HEK293 (cell line): ENCODE measurements around the gene FHIT.

Experiments
- CTCF ChIA-PET: fragments of 350-600 bp; formaldehyde crosslinking; extraction: SDS; loops from one replicate; lab custom pipeline; 2021; ENCODE audit warnings: antibody characterized with exemption; lab: Yijun Ruan, JAX
- POLR2A ChIA-PET: fragments of 300-600 bp; formaldehyde crosslinking; extraction: SDS; loops from one replicate; lab custom pipeline; 2020; ENCODE audit warnings: antibody characterized with exemption, inconsistent platforms; lab: Yijun Ruan, JAX
- H3K27ac ChIP-seq: fragments of 200-500 bp; sonication (Bioruptor generic); 2 replicates; pipeline ENCODE4 v1.5.1; 2014; ENCODE audit warnings: low read depth, low read length, control low read depth, inconsistent platforms; ENCODE audit errors: extremely low read depth
- H3K36me3 ChIP-seq, 2 experiments: fragments of 200-500 bp in 1 of 2; sonication (Bioruptor generic) in 1 of 2; 1 replicate in 1 of 2; 2 replicates in 1 of 2; pipeline ENCODE4 v1.5.1; 2014 to 2017; ENCODE audit warnings: inconsistent platforms in 2 of 2, low read length in 2 of 2; ENCODE audit not compliant: control insufficient read depth in 2 of 2, insufficient read depth in 1 of 2
- H3K4me1 ChIP-seq: fragments of 200-500 bp; sonication (Bioruptor generic); 2 replicates; pipeline ENCODE4 v1.5.1; 2014; ENCODE audit warnings: mild to moderate bottlenecking, low read length, inconsistent platforms; ENCODE audit not compliant: control insufficient read depth, insufficient read depth
- H3K4me3 ChIP-seq: 2 replicates; pipeline ENCODE4 v1.5.1; 2011; ENCODE audit warnings: low read depth, mild to moderate bottlenecking, control low read depth, low read length, moderate library complexity
- H3K9me3 ChIP-seq: fragments of 200-500 bp; sonication (Bioruptor generic); 2 replicates; pipeline ENCODE4 v1.5.1; 2014; ENCODE audit warnings: low read depth, low read length, inconsistent platforms; ENCODE audit not compliant: control insufficient read depth, insufficient read depth
- FEZF1 ChIP-seq: fragments of 450-650 bp; formaldehyde crosslinking; IDR thresholded peaks from 2 replicates; pipeline ENCODE4 v1.5.1; 2016; ENCODE audit warnings: missing biosample characterization, missing genetic modification characterization
- GLI4 ChIP-seq: fragments of 450-650 bp; formaldehyde crosslinking; IDR thresholded peaks from 2 replicates; pipeline ENCODE4 v1.5.1; 2016; ENCODE audit warnings: missing biosample characterization, missing genetic modification characterization
- KLF1 ChIP-seq: fragments of 450-650 bp; formaldehyde crosslinking; IDR thresholded peaks from 2 replicates; pipeline ENCODE4 v1.5.1; 2016; ENCODE audit warnings: missing biosample characterization, missing genetic modification characterization
- KLF10 ChIP-seq: fragments of 450-650 bp; IDR thresholded peaks from 2 replicates; pipeline ENCODE4 v1.5.1; 2018; ENCODE audit warnings: missing biosample characterization, mild to moderate bottlenecking, missing genetic modification characterization
- KLF16 ChIP-seq: fragments of 450-650 bp; formaldehyde crosslinking; IDR thresholded peaks from 2 replicates; pipeline ENCODE4 v1.5.1; 2017; ENCODE audit warnings: missing biosample characterization, missing genetic modification characterization
- SCRT2 ChIP-seq: fragments of 450-650 bp; formaldehyde crosslinking; IDR thresholded peaks from 2 replicates; pipeline ENCODE4 v1.5.1; 2016; ENCODE audit warnings: missing biosample characterization, missing genetic modification characterization
- SP2 ChIP-seq: fragments of 450-650 bp; formaldehyde crosslinking; IDR thresholded peaks from 2 replicates; pipeline ENCODE4 v1.5.1; 2016; ENCODE audit warnings: missing biosample characterization, missing genetic modification characterization
- ZBTB7A ChIP-seq: fragments of 450-650 bp; formaldehyde crosslinking; IDR thresholded peaks from 2 replicates; pipeline ENCODE4 v1.5.1; 2016; ENCODE audit warnings: low read depth, missing biosample characterization, missing genetic modification characterization
- ZEB2 ChIP-seq: fragments of 450-650 bp; formaldehyde crosslinking; IDR thresholded peaks from 2 replicates; pipeline ENCODE4 v1.5.1; 2016; ENCODE audit warnings: missing biosample characterization, missing genetic modification characterization
- ZIC2 ChIP-seq: fragments of 450-650 bp; formaldehyde crosslinking; IDR thresholded peaks from 2 replicates; pipeline ENCODE4 v1.5.1; 2016; ENCODE audit warnings: missing biosample characterization, missing genetic modification characterization
- ZNF155 ChIP-seq: fragments of 450-650 bp; formaldehyde crosslinking; IDR thresholded peaks from 2 replicates; pipeline ENCODE4 v1.5.1; 2016; ENCODE audit warnings: missing biosample characterization, missing genetic modification characterization
- ZNF157 ChIP-seq: fragments of 450-650 bp; formaldehyde crosslinking; IDR thresholded peaks from 2 replicates; pipeline ENCODE4 v1.5.1; 2016; ENCODE audit warnings: missing biosample characterization, missing genetic modification characterization
- ZNF2 ChIP-seq: fragments of 450-650 bp; formaldehyde crosslinking; IDR thresholded peaks from 2 replicates; pipeline ENCODE4 v1.5.1; 2016; ENCODE audit warnings: missing biosample characterization, missing genetic modification characterization
- ZNF24 ChIP-seq: fragments of 450-650 bp; formaldehyde crosslinking; IDR thresholded peaks from 2 replicates; pipeline ENCODE4 v1.5.1; 2016; ENCODE audit warnings: missing biosample characterization, missing genetic modification characterization
- ZNF354C ChIP-seq: fragments of 450-650 bp; formaldehyde crosslinking; IDR thresholded peaks from 2 replicates; pipeline ENCODE4 v1.5.1; 2016; ENCODE audit warnings: missing biosample characterization, missing genetic modification characterization, low read depth, borderline replicate concordance
- ZNF560 ChIP-seq: fragments of 450-650 bp; formaldehyde crosslinking; IDR thresholded peaks from 2 replicates; pipeline ENCODE4 v1.5.1; 2017; ENCODE audit warnings: missing biosample characterization, missing genetic modification characterization, borderline replicate concordance
- ZNF660 ChIP-seq: fragments of 450-650 bp; IDR thresholded peaks from 2 replicates; pipeline ENCODE4 v1.5.1; 2018; ENCODE audit warnings: missing biosample characterization, mild to moderate bottlenecking, missing genetic modification characterization
- ZNF664 ChIP-seq: fragments of 450-650 bp; formaldehyde crosslinking; IDR thresholded peaks from 2 replicates; pipeline ENCODE4 v1.5.1; 2016; ENCODE audit warnings: missing biosample characterization, missing genetic modification characterization
- ZNF701 ChIP-seq: fragments of 450-650 bp; formaldehyde crosslinking; IDR thresholded peaks from 2 replicates; pipeline ENCODE4 v1.5.1; 2016; ENCODE audit warnings: missing biosample characterization, missing genetic modification characterization
- ZNF777 ChIP-seq: fragments of 450-650 bp; formaldehyde crosslinking; IDR thresholded peaks from 2 replicates; pipeline ENCODE4 v1.5.1; 2017; ENCODE audit warnings: missing biosample characterization, missing genetic modification characterization, borderline replicate concordance
- TF ChIP-seq, protein P1 (sequence below): fragments of 450-650 bp; formaldehyde crosslinking; IDR thresholded peaks from 2 replicates; pipeline ENCODE4 v1.5.1; 2016; ENCODE audit warnings: missing biosample characterization, missing genetic modification characterization
- TF ChIP-seq, protein P2 (sequence below): fragments of 450-650 bp; formaldehyde crosslinking; conservative IDR thresholded peaks from 2 replicates; pipeline ENCODE4 v1.5.1; 2016; ENCODE audit warnings: low read depth, missing biosample characterization, missing genetic modification characterization
- TF ChIP-seq, protein P3 (sequence below): fragments of 450-650 bp; formaldehyde crosslinking; IDR thresholded peaks from 2 replicates; pipeline ENCODE4 v1.5.1; 2016; ENCODE audit warnings: missing biosample characterization, missing genetic modification characterization
- TF ChIP-seq, protein P4 (sequence below): sonication (generic); formaldehyde crosslinking; IDR thresholded peaks from 2 replicates; pipeline ENCODE4 v1.8.1; 2022; ENCODE audit warnings: mild to moderate bottlenecking, moderate library complexity, missing genetic modification reagents
- TF ChIP-seq, protein P5 (sequence below): fragments of 450-650 bp; formaldehyde crosslinking; IDR thresholded peaks from 2 replicates; pipeline ENCODE4 v1.5.1; 2017; ENCODE audit warnings: missing biosample characterization, missing genetic modification characterization

Gene FHIT

DNA sequence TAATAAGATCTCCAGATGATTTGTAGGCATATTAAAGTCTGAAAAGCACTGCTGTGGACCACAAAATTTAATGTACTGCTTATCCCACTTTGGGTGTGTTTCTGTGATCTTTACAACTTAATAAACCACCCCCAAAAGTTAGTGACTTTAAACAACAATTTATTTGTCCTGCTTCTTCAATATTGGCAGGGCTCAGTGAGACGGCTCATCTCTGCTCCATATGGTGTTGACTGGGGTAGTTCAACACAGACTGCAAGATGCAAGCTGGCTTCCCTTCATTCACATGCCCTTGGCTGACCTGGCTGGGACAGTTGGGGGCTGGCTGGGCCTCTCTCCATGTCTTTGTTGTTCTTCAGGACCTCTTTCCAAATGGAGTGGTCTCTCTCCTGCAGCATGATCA lies 337.8 kb downstream of the FHIT start:
- H3K36me3 ChIP-seq = no peaks in the 10 kb centered on the region
- no peak overlapping the region for H3K27ac ChIP-seq
- TF ChIP-seq ZNF660 (tag by site-specific recombination) (no peak), ZIC2 (tag by site-specific recombination) (no peak), ZNF560 (tag by site-specific recombination) (no peak), SCRT2 (tag by site-specific recombination) (no peak), FEZF1 (tag by site-specific recombination) (no peak), ZNF157 (no peak), ZBTB7A (tag by site-specific recombination) (no peak), ZNF2 (no peak), SP2 (tag by site-specific recombination) (no peak)
- TF ChIP-seq, protein P1, sequence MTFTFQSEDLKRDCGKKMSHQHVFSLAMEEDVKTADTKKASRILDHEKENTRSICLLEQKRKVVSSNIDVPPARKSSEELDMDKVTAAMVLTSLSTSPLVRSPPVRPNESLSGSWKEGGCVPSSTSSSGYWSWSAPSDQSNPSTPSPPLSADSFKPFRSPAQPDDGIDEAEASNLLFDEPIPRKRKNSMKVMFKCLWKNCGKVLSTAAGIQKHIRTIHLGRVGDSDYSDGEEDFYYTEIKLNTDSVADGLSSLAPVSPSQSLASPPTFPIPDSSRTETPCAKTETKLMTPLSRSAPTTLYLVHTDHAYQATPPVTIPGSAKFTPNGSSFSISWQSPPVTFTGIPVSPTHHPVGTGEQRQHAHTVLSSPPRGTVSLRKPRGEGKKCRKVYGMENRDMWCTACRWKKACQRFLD (tag by site-specific recombination) = no peak
- no peaks in the 10 kb centered on the region for H3K9me3 ChIP-seq
- no peak overlapping the region for H3K4me3 ChIP-seq
- ChIA-PET POLR2A (no interaction called here), CTCF (no interaction called here)
- H3K4me1 ChIP-seq = no peaks in the 10 kb centered on the region

DNA sequence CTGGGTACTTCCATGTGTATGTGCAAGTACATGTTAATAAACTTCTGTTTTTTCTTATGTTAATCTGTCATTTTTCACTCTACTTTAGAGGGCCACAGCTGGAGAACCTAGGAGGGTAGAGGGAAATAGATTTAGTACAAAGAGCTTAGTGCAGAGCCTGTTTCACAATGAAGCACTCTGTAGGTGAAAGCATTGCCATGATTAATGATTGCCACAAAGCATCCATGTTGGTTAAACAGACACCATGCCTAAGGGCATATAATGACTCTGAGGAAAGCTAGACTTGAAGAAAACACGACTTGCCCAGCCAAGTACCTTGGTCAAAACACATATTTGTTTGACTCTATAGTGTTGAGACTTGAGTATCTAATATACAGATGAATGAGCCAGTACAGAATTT lies 338.4 kb downstream of the FHIT start:
- no peak for TF ChIP-seq KLF1 (tag by site-specific recombination)
- no peak for TF ChIP-seq ZNF155 (tag by site-specific recombination)
- no peak for TF ChIP-seq FEZF1 (tag by site-specific recombination)
- Histone ChIP-seq H3K4me3 (no peak overlapping the region), H3K9me3 (no peaks in the 10 kb centered on the region), H3K27ac (no peak overlapping the region), H3K36me3 (no peaks in the 10 kb centered on the region), H3K4me1 (no peaks in the 10 kb centered on the region)
- POLR2A ChIA-PET = no interaction called here
- CTCF ChIA-PET = no interaction called here

DNA sequence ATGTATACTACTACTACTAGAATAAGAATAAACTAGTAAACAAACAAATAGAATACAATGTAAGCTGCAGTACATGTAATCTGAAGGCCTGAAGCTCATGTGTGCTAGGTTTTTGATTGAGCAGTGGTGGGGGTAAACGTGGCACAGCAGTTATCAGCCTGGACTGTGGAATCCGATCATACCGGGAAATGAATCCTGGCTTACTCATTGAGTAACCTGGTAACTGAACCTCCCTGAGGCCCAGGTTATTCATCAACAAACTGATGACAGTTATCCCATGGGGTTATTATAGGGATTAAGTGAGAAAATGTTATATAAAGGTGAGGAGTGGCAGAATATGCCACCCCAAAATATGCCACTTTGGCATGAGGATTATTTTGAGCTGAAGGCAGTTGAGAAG lies 339.1 kb downstream of the FHIT start:
- Histone ChIP-seq H3K27ac (no peak overlapping the region), H3K4me1 (no peaks in the 10 kb centered on the region), H3K36me3 (no peaks in the 10 kb centered on the region), H3K4me3 (no peak overlapping the region), H3K9me3 (no peaks in the 10 kb centered on the region)
- CTCF ChIA-PET = no interaction called here
- POLR2A ChIA-PET = no interaction called here
- TF ChIP-seq ZEB2 (tag by site-specific recombination) (no peak), ZNF777 (tag by site-specific recombination) (no peak), ZNF701 (tag by site-specific recombination) (no peak), ZNF354C (tag by site-specific recombination) (no peak), KLF16 (no peak), GLI4 (tag by site-specific recombination) (no peak), ZNF664 (tag by site-specific recombination) (no peak), KLF10 (tag by site-specific recombination) (no peak), SP2 (tag by site-specific recombination) (no peak), ZNF24 (tag by site-specific recombination) (no peak)
- TF ChIP-seq, protein P2, sequence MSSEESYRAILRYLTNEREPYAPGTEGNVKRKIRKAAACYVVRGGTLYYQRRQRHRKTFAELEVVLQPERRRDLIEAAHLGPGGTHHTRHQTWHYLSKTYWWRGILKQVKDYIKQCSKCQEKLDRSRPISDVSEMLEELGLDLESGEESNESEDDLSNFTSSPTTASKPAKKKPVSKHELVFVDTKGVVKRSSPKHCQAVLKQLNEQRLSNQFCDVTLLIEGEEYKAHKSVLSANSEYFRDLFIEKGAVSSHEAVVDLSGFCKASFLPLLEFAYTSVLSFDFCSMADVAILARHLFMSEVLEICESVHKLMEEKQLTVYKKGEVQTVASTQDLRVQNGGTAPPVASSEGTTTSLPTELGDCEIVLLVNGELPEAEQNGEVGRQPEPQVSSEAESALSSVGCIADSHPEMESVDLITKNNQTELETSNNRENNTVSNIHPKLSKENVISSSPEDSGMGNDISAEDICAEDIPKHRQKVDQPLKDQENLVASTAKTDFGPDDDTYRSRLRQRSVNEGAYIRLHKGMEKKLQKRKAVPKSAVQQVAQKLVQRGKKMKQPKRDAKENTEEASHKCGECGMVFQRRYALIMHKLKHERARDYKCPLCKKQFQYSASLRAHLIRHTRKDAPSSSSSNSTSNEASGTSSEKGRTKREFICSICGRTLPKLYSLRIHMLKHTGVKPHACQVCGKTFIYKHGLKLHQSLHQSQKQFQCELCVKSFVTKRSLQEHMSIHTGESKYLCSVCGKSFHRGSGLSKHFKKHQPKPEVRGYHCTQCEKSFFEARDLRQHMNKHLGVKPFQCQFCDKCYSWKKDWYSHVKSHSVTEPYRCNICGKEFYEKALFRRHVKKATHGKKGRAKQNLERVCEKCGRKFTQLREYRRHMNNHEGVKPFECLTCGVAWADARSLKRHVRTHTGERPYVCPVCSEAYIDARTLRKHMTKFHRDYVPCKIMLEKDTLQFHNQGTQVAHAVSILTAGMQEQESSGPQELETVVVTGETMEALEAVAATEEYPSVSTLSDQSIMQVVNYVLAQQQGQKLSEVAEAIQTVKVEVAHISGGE (tag by site-specific recombination) = no peak
- TF ChIP-seq, protein P3, sequence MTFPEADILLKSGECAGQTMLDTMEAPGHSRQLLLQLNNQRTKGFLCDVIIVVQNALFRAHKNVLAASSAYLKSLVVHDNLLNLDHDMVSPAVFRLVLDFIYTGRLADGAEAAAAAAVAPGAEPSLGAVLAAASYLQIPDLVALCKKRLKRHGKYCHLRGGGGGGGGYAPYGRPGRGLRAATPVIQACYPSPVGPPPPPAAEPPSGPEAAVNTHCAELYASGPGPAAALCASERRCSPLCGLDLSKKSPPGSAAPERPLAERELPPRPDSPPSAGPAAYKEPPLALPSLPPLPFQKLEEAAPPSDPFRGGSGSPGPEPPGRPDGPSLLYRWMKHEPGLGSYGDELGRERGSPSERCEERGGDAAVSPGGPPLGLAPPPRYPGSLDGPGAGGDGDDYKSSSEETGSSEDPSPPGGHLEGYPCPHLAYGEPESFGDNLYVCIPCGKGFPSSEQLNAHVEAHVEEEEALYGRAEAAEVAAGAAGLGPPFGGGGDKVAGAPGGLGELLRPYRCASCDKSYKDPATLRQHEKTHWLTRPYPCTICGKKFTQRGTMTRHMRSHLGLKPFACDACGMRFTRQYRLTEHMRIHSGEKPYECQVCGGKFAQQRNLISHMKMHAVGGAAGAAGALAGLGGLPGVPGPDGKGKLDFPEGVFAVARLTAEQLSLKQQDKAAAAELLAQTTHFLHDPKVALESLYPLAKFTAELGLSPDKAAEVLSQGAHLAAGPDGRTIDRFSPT (tag by site-specific recombination) = no peak
- TF ChIP-seq, protein P4, sequence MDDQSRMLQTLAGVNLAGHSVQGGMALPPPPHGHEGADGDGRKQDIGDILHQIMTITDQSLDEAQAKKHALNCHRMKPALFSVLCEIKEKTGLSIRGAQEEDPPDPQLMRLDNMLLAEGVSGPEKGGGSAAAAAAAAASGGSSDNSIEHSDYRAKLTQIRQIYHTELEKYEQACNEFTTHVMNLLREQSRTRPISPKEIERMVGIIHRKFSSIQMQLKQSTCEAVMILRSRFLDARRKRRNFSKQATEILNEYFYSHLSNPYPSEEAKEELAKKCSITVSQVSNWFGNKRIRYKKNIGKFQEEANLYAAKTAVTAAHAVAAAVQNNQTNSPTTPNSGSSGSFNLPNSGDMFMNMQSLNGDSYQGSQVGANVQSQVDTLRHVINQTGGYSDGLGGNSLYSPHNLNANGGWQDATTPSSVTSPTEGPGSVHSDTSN (CRISPR knock-in tag) = no peak
- TF ChIP-seq, protein P5, sequence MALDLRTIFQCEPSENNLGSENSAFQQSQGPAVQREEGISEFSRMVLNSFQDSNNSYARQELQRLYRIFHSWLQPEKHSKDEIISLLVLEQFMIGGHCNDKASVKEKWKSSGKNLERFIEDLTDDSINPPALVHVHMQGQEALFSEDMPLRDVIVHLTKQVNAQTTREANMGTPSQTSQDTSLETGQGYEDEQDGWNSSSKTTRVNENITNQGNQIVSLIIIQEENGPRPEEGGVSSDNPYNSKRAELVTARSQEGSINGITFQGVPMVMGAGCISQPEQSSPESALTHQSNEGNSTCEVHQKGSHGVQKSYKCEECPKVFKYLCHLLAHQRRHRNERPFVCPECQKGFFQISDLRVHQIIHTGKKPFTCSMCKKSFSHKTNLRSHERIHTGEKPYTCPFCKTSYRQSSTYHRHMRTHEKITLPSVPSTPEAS (tag by site-specific recombination) = no peak
